Erythroblast (primary cell): Measurements from ENCODE around the gene CMSS1.

Experiments used
- GATA1 ChIP-seq: IDR thresholded peaks from 2 replicates; pipeline ENCODE4 v1.6.1; 2011; ENCODE audit warnings: low read depth, mild to moderate bottlenecking, control low read depth, low read length, moderate library complexity
- POLR2A ChIP-seq: IDR thresholded peaks from 2 replicates; pipeline ENCODE4 v1.6.1; 2011; ENCODE audit warnings: mild to moderate bottlenecking, low read length

DNA sequence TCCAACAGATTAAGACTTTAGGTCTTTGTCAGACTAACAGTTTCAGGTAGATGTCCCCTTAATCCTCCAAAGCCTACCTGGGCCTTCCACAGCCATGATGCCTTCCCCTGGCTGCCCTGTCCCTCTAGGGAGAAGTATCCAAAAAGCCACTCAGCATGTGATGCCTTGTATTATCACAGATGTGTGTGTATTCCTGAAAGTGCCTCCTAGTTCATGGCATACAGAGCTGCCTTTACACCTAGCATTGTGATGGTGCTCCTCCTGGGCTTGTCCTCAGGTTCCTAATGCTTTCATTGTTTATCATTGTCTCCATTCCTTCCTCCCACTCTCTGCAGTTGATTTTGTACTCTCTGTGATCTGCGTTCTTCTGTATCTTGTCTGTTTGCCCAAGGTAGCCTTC is 43.6 kb downstream of the CMSS1 start:
- TF ChIP-seq POLR2A (no peak), GATA1 (no peak)
